Stomach (tissue), 9 donors: Measurements from ENCODE around the gene GPR68. TPM values are rescaled to one million over a fixed set of nuclear protein-coding genes. Genes with fewer than 3 reads are reported as not detected.

Experiments used
- DNase-seq, 2 donors: peaks; one replicate each; pipeline versions ENCODE4 v3.0.0 to v3.0.0-alpha.2; 2013 to 2019
- H3K27ac ChIP-seq, 5 donors: fragments of 200-600 bp in 4 of 5; sonication (generic) in 4 of 5; one replicate each; pipeline ENCODE4 v1.5.1; 2013 to 2019; ENCODE audit warnings: mild to moderate bottlenecking in 1 of 5, moderate library complexity in 1 of 5
- H3K27me3 ChIP-seq, 3 donors: fragments of 200-600 bp; sonication (generic); one replicate each; pipeline ENCODE4 v1.5.1; 2017 to 2019; ENCODE audit warnings: mixed run types in 1 of 3
- H3K36me3 ChIP-seq, 4 donors: fragments of 200-600 bp; sonication (generic); 1 replicate in 3 of 4; 2 replicates in 1 of 4; pipeline ENCODE4 v1.5.1; 2016 to 2019
- H3K4me1 ChIP-seq, 4 donors: fragments of 200-600 bp; sonication (generic); one replicate each; pipeline ENCODE4 v1.5.1; 2016 to 2019
- H3K4me3 ChIP-seq, 4 donors: fragments of 200-600 bp; sonication (generic) in 3 of 4; one replicate each; pipeline ENCODE4 v1.5.1; 2016 to 2019; ENCODE audit warnings: mild to moderate bottlenecking in 1 of 4
- H3K9me3 ChIP-seq, 4 donors: fragments of 200-600 bp; sonication (generic); one replicate each; pipeline ENCODE4 v1.5.1; 2016 to 2019
- EP300 ChIP-seq: sonication (generic); formaldehyde crosslinking; IDR thresholded peaks from one replicate; pipeline ENCODE4 v1.6.1; 2017; ENCODE audit warnings: antibody characterized with exemption
- POLR2A ChIP-seq, 4 donors: fragments of 450-650 bp; IDR thresholded peaks; one replicate each; pipeline ENCODE4 v1.6.1; 2016; ENCODE audit warnings: antibody characterized with exemption in 4 of 4, control low read depth in 2 of 4, mild to moderate bottlenecking in 1 of 4, moderate library complexity in 1 of 4
- POLR2AphosphoS5 ChIP-seq, 3 donors: sonication (generic); formaldehyde crosslinking; IDR thresholded peaks; one replicate each; pipeline ENCODE4 v1.6.1; 2016; ENCODE audit warnings: antibody characterized with exemption in 3 of 3
- WGBS, 5 donors: extraction: QIAGEN DNeasy Blood & Tissue Kit in 3 of 5; methylation state at CpG; one replicate each; pipeline versions ENCODE4 v1.1.5 to v1.1.7; 2013 to 2018; 5-methylcytosine and 5-hydroxymethylcytosine counted together
- intact Hi-C: fragments of 100-400 bp; cut with DNase I; formaldehyde crosslinking; loops from one replicate; pipeline ENCODE4 v1.15.1; 2023; ENCODE audit warnings: low total_unique reads
- polyA plus RNA-seq, 3 donors: library from polyadenylated mRNA; stranded (reverse); fragments of 200-250 nt; gene quantifications; one replicate each; pipeline ENCODE4 v1.2.3, GENCODE V29; 2013
- total RNA-seq, 5 donors: library from RNA; depleted of rRNA; stranded (reverse); fragments of >200 nt; gene quantifications; one replicate each; pipeline versions ENCODE4 v1.1.0 to v1.2.3, GENCODE V29; 2014 to 2016
- TF ChIP-seq, protein P1 (sequence below), 7 experiments: fragments of 450-650 bp in 4 of 7; fragments of 200-600 bp in 3 of 7; sonication (generic) in 3 of 7; IDR thresholded peaks; one replicate each; pipeline ENCODE4 v1.5.1; 2016 to 2019; ENCODE audit warnings: antibody characterized with exemption in 7 of 7, control low read depth in 2 of 7, mild to moderate bottlenecking in 1 of 7
- donor health status: healthy with polysubstance abuse.
- donor health status: Bipolar disorder and iron deficiency.
- donor health status: healthy.

The GPR68 gene
- total and polyA plus RNA-seq, 8 donors: 1.9 to 19.3 (median 9.0) TPM; not detected in 2

DNA sequence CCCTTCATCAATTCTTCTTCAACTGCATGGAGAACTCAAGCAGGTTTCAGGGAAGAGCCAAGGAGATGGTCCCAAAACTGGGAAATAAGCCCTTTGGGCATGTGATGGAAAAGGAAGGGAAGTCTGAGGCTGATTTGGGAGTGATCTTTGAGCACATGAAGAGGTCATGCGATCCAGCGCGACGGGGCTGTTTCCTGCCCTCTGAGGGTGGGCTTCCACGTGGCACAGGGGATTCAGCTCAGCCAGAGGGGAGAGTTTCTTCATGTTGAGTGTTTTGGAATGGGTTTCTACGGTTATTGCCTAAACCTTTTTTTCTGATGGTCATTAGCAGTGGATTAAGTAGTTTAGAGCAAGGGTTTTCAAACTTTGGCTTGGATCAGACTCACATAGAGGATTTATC, 30.2 kb downstream of the GPR68 start:
- Histone ChIP-seq H3K9me3 (no peaks in the 10 kb centered on the region), H3K4me1 (no peaks in the 10 kb centered on the region), H3K27ac (no peak overlapping the region), H3K27me3 (no peaks in the 10 kb centered on the region), H3K36me3 (peaks cover 30 to 100% (median 95%) of the 10 kb centered on the region in 4 donors), H3K4me3 (no peak overlapping the region)
- TF ChIP-seq, protein P1, sequence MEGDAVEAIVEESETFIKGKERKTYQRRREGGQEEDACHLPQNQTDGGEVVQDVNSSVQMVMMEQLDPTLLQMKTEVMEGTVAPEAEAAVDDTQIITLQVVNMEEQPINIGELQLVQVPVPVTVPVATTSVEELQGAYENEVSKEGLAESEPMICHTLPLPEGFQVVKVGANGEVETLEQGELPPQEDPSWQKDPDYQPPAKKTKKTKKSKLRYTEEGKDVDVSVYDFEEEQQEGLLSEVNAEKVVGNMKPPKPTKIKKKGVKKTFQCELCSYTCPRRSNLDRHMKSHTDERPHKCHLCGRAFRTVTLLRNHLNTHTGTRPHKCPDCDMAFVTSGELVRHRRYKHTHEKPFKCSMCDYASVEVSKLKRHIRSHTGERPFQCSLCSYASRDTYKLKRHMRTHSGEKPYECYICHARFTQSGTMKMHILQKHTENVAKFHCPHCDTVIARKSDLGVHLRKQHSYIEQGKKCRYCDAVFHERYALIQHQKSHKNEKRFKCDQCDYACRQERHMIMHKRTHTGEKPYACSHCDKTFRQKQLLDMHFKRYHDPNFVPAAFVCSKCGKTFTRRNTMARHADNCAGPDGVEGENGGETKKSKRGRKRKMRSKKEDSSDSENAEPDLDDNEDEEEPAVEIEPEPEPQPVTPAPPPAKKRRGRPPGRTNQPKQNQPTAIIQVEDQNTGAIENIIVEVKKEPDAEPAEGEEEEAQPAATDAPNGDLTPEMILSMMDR (IDR thresholded peaks at IDR 0.05): no peak
- TF ChIP-seq POLR2AphosphoS5 (IDR thresholded peaks at IDR 0.05) (no peak), EP300 (no peak), POLR2A (IDR thresholded peaks at IDR 0.05) (no peak)
- DNase-seq: no peak
- intact Hi-C loops: no loop called here
- 86 to 92% (median 88%) methylated on average over 6 of the region's 6 CpGs for WGBS, 5 donors

DNA sequence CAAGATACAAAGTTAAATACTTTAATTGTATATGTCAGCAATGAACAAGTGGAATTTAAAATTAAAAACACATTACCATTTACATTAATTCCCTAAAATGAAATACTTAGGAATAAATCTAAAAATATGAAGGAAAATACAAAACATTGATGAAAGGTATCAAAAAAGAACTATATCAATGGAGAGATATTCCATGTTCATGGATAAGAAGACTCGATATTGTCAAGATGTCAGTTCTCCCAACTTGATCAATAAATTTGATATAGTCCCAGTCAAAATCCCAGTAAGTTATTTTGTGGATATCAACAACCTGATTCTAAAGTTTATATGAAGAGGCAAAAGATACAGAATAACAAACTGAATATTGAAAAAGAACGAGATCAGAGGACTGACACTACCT, 33.5 kb downstream of the GPR68 start:
- intact Hi-C loops: no loop called here
- 97 to 100% (median 98%) methylated on average over 2 of the region's 2 CpGs for WGBS, 5 donors

DNA sequence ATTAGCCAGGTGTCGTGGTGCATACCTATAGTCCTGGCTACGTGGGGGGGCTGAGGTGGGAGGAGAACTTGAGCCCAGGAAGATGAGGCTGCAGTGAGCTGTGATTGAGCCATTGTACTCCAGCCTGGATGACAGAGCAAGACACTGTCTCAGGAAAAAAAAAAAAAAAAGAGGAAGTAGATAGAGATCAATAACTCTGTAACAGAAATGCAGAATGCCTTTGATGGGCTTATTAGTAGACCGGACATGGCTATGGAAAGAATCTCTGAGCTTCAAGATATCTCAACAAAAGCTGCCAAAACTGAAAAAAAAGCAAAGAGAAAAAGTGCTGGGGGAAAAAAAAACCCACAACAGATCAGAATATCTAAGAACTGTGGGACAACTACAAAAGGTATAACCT, 37.5 kb downstream of the GPR68 start:
- H3K36me3 ChIP-seq: peaks cover 52 to 100% (median 97%) of the 10 kb centered on the region in 4 donors

More for the DNA sequence above, 33.5 kb downstream of the GPR68 start:
- H3K4me1 ChIP-seq: no peaks in the 10 kb centered on the region
- H3K27ac ChIP-seq: no peak overlapping the region
- H3K27me3 ChIP-seq: no peaks in the 10 kb centered on the region
- H3K4me3 ChIP-seq: no peak overlapping the region
- no peak for DNase-seq
- H3K36me3 ChIP-seq: peaks cover 34 to 100% (median 99%) of the 10 kb centered on the region in 4 donors
- TF ChIP-seq, protein P1 (IDR thresholded peaks at IDR 0.05): no peak
- no peak for TF ChIP-seq POLR2A (IDR thresholded peaks at IDR 0.05)
- TF ChIP-seq POLR2AphosphoS5 (IDR thresholded peaks at IDR 0.05): no peak
- TF ChIP-seq EP300: no peak
- H3K9me3 ChIP-seq: no peaks in the 10 kb centered on the region

DNA sequence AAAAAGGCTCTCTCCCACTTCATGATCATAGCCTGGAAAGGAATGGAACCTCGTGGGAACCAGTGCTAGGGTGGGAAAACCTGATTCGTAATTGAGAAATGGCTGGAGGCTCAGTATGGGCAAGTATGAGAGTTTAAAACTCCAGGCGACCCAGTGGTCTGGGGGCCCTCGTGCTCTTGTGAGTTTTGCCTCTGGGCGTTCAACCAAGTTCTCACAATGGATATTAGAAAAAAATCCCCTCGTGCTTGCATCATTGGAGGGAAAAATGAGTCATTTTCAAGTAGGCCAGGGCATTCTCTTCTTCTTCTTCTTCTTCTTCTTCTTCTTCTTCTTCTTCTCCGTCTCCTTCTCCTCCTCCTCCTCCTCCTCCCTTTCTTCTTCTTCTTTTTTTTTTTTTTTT, 39.0 kb downstream of the GPR68 start:
- intact Hi-C loops: no loop called here
- H3K36me3 ChIP-seq: peaks cover 59 to 100% (median 96%) of the 10 kb centered on the region in 4 donors
- TF ChIP-seq, protein P1 (IDR thresholded peaks at IDR 0.05): no peak
- TF ChIP-seq EP300 (no peak), POLR2AphosphoS5 (IDR thresholded peaks at IDR 0.05) (no peak), POLR2A (IDR thresholded peaks at IDR 0.05) (no peak)
- H3K27me3 ChIP-seq: no peaks in the 10 kb centered on the region
- H3K27ac ChIP-seq: no peak overlapping the region
- whole genome bisulfite sequencing, 5 donors: 76 to 87% (median 82%) methylated on average over 7 of the region's 7 CpGs
- no peaks in the 10 kb centered on the region for H3K9me3 ChIP-seq
- H3K4me3 ChIP-seq: no peak overlapping the region
- H3K4me1 ChIP-seq: peaks cover 5 to 13% (median 8%) of the 10 kb centered on the region in 4 donors
- no peak for DNase-seq

More for the DNA sequence above, 37.5 kb downstream of the GPR68 start:
- H3K4me3 ChIP-seq: no peak overlapping the region
- peaks cover 3 to 8% (median 5%) of the 10 kb centered on the region in 4 donors for H3K4me1 ChIP-seq
- no peak for DNase-seq
- no peaks in the 10 kb centered on the region for H3K9me3 ChIP-seq
- H3K27ac ChIP-seq: no peak overlapping the region
- WGBS, 5 donors: 80 to 93% (median 87%) methylated on average over 3 of the region's 3 CpGs
- no peaks in the 10 kb centered on the region for H3K27me3 ChIP-seq
- intact Hi-C loops: no loop called here
- TF ChIP-seq EP300 (no peak), POLR2AphosphoS5 (IDR thresholded peaks at IDR 0.05) (no peak), POLR2A (IDR thresholded peaks at IDR 0.05) (no peak)
- TF ChIP-seq, protein P1 (IDR thresholded peaks at IDR 0.05): no peak
